Erythroblast (primary cell): ENCODE results near the gene STOX2.

Experiments used
- DNase-seq, 2 experiments: peaks; one replicate each; lab custom pipeline; 2025; lab: John Stamatoyannopoulos, UW
- GATA1 ChIP-seq: IDR thresholded peaks from 2 replicates; pipeline ENCODE4 v1.6.1; 2011; ENCODE audit warnings: low read depth, mild to moderate bottlenecking, control low read depth, low read length, moderate library complexity
- POLR2A ChIP-seq: IDR thresholded peaks from 2 replicates; pipeline ENCODE4 v1.6.1; 2011; ENCODE audit warnings: mild to moderate bottlenecking, low read length

Gene STOX2

GRCh38 chr4:184052616-184053015 is 147.5 kb downstream of the STOX2 start:
- DNase-seq = no peak
- TF ChIP-seq POLR2A (no peak), GATA1 (no peak)

- DNase-seq = no peak
- no peak for TF ChIP-seq GATA1
- no peak for TF ChIP-seq POLR2A
Observed at GRCh38 chr4:184053434-184053833, 148.3 kb downstream of the STOX2 start.

- TF ChIP-seq POLR2A (no peak), GATA1 (no peak)
- DNase-seq = no peak
Observed at GRCh38 chr4:184056877-184057276, 151.8 kb downstream of the STOX2 start.

- no peak for DNase-seq
- no peak for TF ChIP-seq POLR2A
- no peak for TF ChIP-seq GATA1
Observed at GRCh38 chr4:184058026-184058425, 152.9 kb downstream of the STOX2 start.

- TF ChIP-seq GATA1 = no peak
- no peak for TF ChIP-seq POLR2A
- DNase-seq = no peak
Observed at GRCh38 chr4:184059099-184059498, 154.0 kb downstream of the STOX2 start.

GRCh38 chr4:184061582-184061981 is 156.5 kb downstream of the STOX2 start:
- DNase-seq = no peak
- TF ChIP-seq POLR2A (no peak), GATA1 (no peak)

- DNase-seq = no peak
- TF ChIP-seq POLR2A (no peak), GATA1 (no peak)
Observed at GRCh38 chr4:184062769-184063168, 157.7 kb downstream of the STOX2 start.

GRCh38 chr4:184064877-184065276 is 159.8 kb downstream of the STOX2 start:
- TF ChIP-seq GATA1 = no peak
- TF ChIP-seq POLR2A = no peak
- no peak for DNase-seq

GRCh38 chr4:184066584-184067300 is 161.6 kb downstream of the STOX2 start:
- TF ChIP-seq GATA1 = no peak
- TF ChIP-seq POLR2A = no peak
- DNase-seq = no peak

- no peak for DNase-seq
- TF ChIP-seq POLR2A = no peak
- no peak for TF ChIP-seq GATA1
Observed at GRCh38 chr4:184067931-184068554, 162.9 kb downstream of the STOX2 start.
